Muscle of leg (tissue), 11 donors: ENCODE data around the gene KRTAP5-5. TPM values are rescaled to one million over a fixed set of nuclear protein-coding genes. Genes with fewer than 3 reads are reported as not detected.
"Not testable (repeated sequence)": the region's sequence is repeated elsewhere in the genome, so short reads cannot be mapped to it uniquely, and the experiment has no call there.

Source experiments
- DNase-seq: peaks from one replicate; pipeline ENCODE4 v3.0.0; 2013
- H3K27ac ChIP-seq: one replicate; pipeline ENCODE4 v1.5.1; 2013; ENCODE audit warnings: mild to moderate bottlenecking, low read length, control low read depth
- H3K27me3 ChIP-seq: one replicate; pipeline ENCODE4 v1.6.1; 2013; ENCODE audit warnings: low read length; ENCODE audit not compliant: control insufficient read depth, insufficient read depth
- H3K36me3 ChIP-seq: one replicate; pipeline ENCODE4 v1.6.1; 2013; ENCODE audit warnings: low read length; ENCODE audit not compliant: control insufficient read depth, insufficient read depth
- H3K4me1 ChIP-seq: one replicate; pipeline ENCODE4 v1.6.1; 2013; ENCODE audit warnings: low read length; ENCODE audit not compliant: control insufficient read depth, insufficient read depth
- H3K4me3 ChIP-seq: one replicate; pipeline ENCODE4 v1.5.1; 2013; ENCODE audit warnings: low read length, control low read depth
- H3K9me3 ChIP-seq: replicated peaks from 2 replicates; pipeline ENCODE4 v1.6.1; 2013; ENCODE audit warnings: low read depth, low read length; ENCODE audit not compliant: control insufficient read depth
- WGBS: methylation state at CpG from one replicate; pipeline ENCODE4 v1.1.5; 2013; ENCODE audit warnings: missing lambda C conversion rate; ENCODE audit not compliant: insufficient coverage; 5-methylcytosine and 5-hydroxymethylcytosine counted together
- polyA plus RNA-seq, 8 donors: library from polyadenylated mRNA; unstranded; fragments of 120-200 nt; gene quantifications; one replicate each; pipeline versions ENCODE4 v1.2.1 to v1.2.3, GENCODE V29; 2013; ENCODE audit warnings: inconsistent platforms in 1 of 8, low replicate concordance in 1 of 8; ENCODE audit not compliant: insufficient read length in 8 of 8, insufficient read depth in 1 of 8
- total RNA-seq: library from RNA; stranded (reverse); fragments of 120-200 nt; gene quantifications from one replicate; pipeline ENCODE4 v1.2.4, GENCODE V29; 2013

Gene KRTAP5-5
- total and polyA plus RNA-seq, 9 donors: 0.24 to 0.31 TPM; not detected in 7

GRCh38 chr11:1605923-1606322 lies 23.7 kb upstream of the KRTAP5-5 start:
- H3K27me3 ChIP-seq: peaks cover 24% of the 10 kb centered on the region
- 93% methylated on average over 10 of the region's 13 CpGs for WGBS
- H3K36me3 ChIP-seq, H3K27ac ChIP-seq, DNase-seq, H3K4me1 ChIP-seq, H3K4me3 ChIP-seq, H3K9me3 ChIP-seq: not testable (repeated sequence)

GRCh38 chr11:1607156-1607845 lies 22.3 kb upstream of the KRTAP5-5 start:
- H3K9me3 ChIP-seq, H3K4me3 ChIP-seq, H3K27ac ChIP-seq, H3K4me1 ChIP-seq, H3K36me3 ChIP-seq, DNase-seq: not testable (repeated sequence)
- peaks cover 24% of the 10 kb centered on the region for H3K27me3 ChIP-seq
- 21% methylated on average over 18 of the region's 18 CpGs for WGBS

GRCh38 chr11:1607901-1608300 lies 21.7 kb upstream of the KRTAP5-5 start:
- H3K27me3 ChIP-seq: peaks cover 24% of the 10 kb centered on the region
- not testable (repeated sequence) for DNase-seq, H3K27ac ChIP-seq, H3K9me3 ChIP-seq, H3K4me1 ChIP-seq, H3K4me3 ChIP-seq, H3K36me3 ChIP-seq
- 68% methylated on average over 2 of the region's 5 CpGs for WGBS

GRCh38 chr11:1608363-1608762 lies 21.2 kb upstream of the KRTAP5-5 start, which contains the start of gene KRTAP5-3:
Gene KRTAP5-3 (minus strand): TSS chr11:1608463. CDS start chr11:1608385, 78 bp downstream.
- H3K4me3 ChIP-seq: no peak within 1 kb of the TSS
- H3K27me3 ChIP-seq: peaks cover 24% of the 10 kb centered on the region
- WGBS: 60% methylated on average over 1 of the region's 4 CpGs
- H3K36me3 ChIP-seq: no peaks in the 10 kb centered on the region
- no peaks in the 10 kb centered on the region for H3K9me3 ChIP-seq
- H3K4me1 ChIP-seq: peaks cover 2% of the 10 kb centered on the region
- DNase-seq: no peak
- H3K27ac ChIP-seq: no peak within 1 kb of the TSS

GRCh38 chr11:1618231-1618630 lies 11.3 kb upstream of the KRTAP5-5 start:
- WGBS: 52% methylated on average over 4 of the region's 10 CpGs
- Histone ChIP-seq H3K9me3 (no peaks in the 10 kb centered on the region), H3K4me3 (no peak overlapping the region), H3K27me3 (peaks cover 24% of the 10 kb centered on the region), H3K36me3 (no peaks in the 10 kb centered on the region), H3K4me1 (no peaks in the 10 kb centered on the region), H3K27ac (no peak overlapping the region)
- DNase-seq: no peak

GRCh38 chr11:1619449-1619848 lies 10.1 kb upstream of the KRTAP5-5 start:
- WGBS: 23% methylated on average over 3 of the region's 10 CpGs
- Histone ChIP-seq H3K27me3 (peaks cover 26% of the 10 kb centered on the region), H3K9me3 (no peaks in the 10 kb centered on the region), H3K4me1 (no peaks in the 10 kb centered on the region), H3K36me3 (no peaks in the 10 kb centered on the region), H3K4me3 (no peak overlapping the region), H3K27ac (no peak overlapping the region)
- DNase-seq: no peak

GRCh38 chr11:1622086-1622485 lies 7.5 kb upstream of the KRTAP5-5 start, which contains the start of gene KRTAP5-4:
Gene KRTAP5-4 (minus strand): TSS chr11:1622138. CDS start chr11:1622093, 45 bp downstream.
- Histone ChIP-seq H3K27me3 (peaks cover 17% of the 10 kb centered on the region), H3K4me1 (no peaks in the 10 kb centered on the region), H3K27ac (no peak within 1 kb of the TSS), H3K36me3 (no peaks in the 10 kb centered on the region), H3K9me3 (no peaks in the 10 kb centered on the region), H3K4me3 (no peak within 1 kb of the TSS)
- no CpG with 5 or more reads among the region's 1 CpG for WGBS
- no peak for DNase-seq

GRCh38 chr11:1623716-1624115 lies 5.9 kb upstream of the KRTAP5-5 start:
- Histone ChIP-seq H3K4me1 (no peaks in the 10 kb centered on the region), H3K27me3 (peaks cover 15% of the 10 kb centered on the region), H3K27ac (no peak overlapping the region), H3K36me3 (no peaks in the 10 kb centered on the region), H3K9me3 (no peaks in the 10 kb centered on the region), H3K4me3 (no peak overlapping the region)
- WGBS: 73% methylated on average over 6 of the region's 9 CpGs
- DNase-seq: no peak

GRCh38 chr11:1624621-1625020 lies 5.0 kb upstream of the KRTAP5-5 start:
- H3K4me3 ChIP-seq: no peak overlapping the region
- H3K9me3 ChIP-seq: no peaks in the 10 kb centered on the region
- WGBS: 64% methylated on average over 16 of the region's 16 CpGs
- H3K36me3 ChIP-seq: no peaks in the 10 kb centered on the region
- H3K4me1 ChIP-seq: peaks cover 7% of the 10 kb centered on the region
- DNase-seq: no peak
- H3K27ac ChIP-seq: no peak overlapping the region
- peaks cover 19% of the 10 kb centered on the region for H3K27me3 ChIP-seq

- H3K4me3 ChIP-seq: no peak overlapping the region
- H3K4me1 ChIP-seq: peaks cover 9% of the 10 kb centered on the region
- H3K36me3 ChIP-seq: no peaks in the 10 kb centered on the region
- DNase-seq: no peak
- peaks cover 21% of the 10 kb centered on the region for H3K27me3 ChIP-seq
- 90% methylated on average over 10 of the region's 13 CpGs for WGBS
- H3K27ac ChIP-seq: no peak overlapping the region
- no peaks in the 10 kb centered on the region for H3K9me3 ChIP-seq
These were observed 4.0 kb upstream of the KRTAP5-5 start for GRCh38 chr11:1625541-1625940.
